Gastrocnemius medialis (tissue), 4 donors: ENCODE results near the gene RAD23B.

Experiments used
- CTCF ChIP-seq, 5 experiments: fragments of 450-650 bp in 3 of 5; fragments of 200-600 bp in 2 of 5; sonication (generic) in 2 of 5; IDR thresholded peaks in 4 of 5; conservative IDR thresholded peaks in 1 of 5; 1 replicate in 4 of 5; 2 replicates in 1 of 5; pipeline ENCODE4 v1.5.1; 2016 to 2019; ENCODE audit warnings: antibody characterized with exemption in 5 of 5, mild to moderate bottlenecking in 3 of 5, moderate library complexity in 3 of 5
- POLR2A ChIP-seq, 2 donors: fragments of 450-650 bp; IDR thresholded peaks; one replicate each; pipeline ENCODE4 v1.6.1; 2017; ENCODE audit warnings: antibody characterized with exemption in 2 of 2, mild to moderate bottlenecking in 2 of 2, moderate library complexity in 2 of 2

DNA sequence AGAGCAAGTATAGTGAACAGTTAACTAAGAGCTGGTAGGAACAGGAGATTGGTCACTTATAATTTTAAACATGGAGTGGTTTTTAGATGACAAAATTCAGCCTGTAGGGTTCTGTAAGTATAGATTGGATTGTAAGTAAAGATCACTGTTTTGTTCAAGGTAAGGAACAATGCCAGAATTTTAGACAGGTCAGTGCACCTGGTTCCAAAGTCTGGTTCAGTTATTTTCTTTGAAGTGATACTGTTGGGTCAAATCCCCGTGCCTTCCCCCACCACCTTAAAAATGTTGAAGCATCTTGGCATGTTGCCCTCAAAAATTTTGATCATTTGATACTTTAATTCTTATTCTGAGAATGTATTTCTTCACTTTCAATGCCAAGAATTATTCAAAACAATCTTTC lies 12.9 kb downstream of the RAD23B start:
- TF ChIP-seq CTCF (IDR thresholded peaks at IDR 0.05 in 4 of 5, conservative IDR thresholded peaks at IDR 0.05 in 1 of 5), result no peak
- no peak for TF ChIP-seq POLR2A (IDR thresholded peaks at IDR 0.05)
